GM19372 (cell line): ENCODE data around the gene SETD7.

Experiments
- ATAC-seq: cut with Tn5 transposase; IDR thresholded peaks from one replicate; pipeline ENCODE4 v1.9.1; 2021; ENCODE audit warnings: mild to moderate bottlenecking, low read depth, moderate library complexity; ENCODE audit not compliant: unreplicated experiment

The SETD7 gene

DNA sequence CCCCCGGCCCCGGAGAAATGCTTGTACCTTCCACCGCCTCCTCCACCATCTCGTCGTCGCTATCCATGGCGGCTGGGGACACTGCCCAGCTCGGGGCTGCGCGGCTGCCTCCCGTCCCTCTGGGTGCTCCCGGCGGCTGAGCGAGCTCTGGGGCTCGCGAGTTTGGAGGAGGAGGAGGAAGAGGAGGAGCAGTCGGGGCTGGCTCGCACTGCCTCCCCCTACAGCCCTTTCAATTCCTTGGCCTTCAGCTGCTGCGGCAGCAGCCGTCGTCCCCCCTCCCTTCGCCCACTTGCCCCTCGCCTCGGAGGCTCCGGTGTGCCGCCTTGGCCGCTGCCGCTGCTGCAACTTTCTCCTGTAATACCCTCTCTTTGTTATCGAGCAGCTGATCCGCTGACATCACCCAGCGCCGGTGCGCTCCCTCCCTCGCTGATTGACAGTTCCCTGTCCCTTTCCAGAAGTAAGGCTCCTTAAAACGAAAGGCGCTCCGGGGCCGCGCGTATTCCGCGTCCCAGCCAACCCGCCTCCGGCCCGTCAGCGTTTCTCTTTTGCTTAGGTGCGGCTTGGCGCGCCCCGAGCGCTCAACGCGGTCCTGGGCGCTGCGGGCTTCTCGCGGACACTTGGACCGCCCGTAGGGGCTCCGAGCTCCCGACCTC, at the start of gene SETD7:
TSS of gene SETD7 (minus strand) at position 149 of the 653 bp plus-strand sequence. CDS start at position 67, 82 bp downstream.
- ATAC-seq, result peak; percentile 30

DNA sequence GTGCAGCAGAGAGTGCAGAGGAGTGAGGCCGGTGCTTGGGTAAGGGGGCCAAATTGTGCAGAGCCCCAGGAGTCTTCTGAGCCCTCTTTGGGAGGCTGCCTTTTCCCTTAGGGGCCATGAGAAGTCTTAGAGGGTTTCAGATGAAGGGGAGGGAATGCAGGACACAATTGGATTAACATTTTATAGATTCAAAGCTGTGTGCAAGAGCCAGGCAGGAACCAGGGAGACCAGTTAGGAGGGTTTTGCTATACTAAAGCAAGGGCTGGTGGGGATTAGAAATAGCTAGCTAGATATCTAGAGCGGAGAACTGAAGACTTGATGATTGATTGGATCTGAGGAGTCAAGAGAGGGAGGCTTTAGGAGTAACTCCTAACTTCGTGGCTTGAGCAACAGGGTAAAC, 49.5 kb upstream of the SETD7 start:
- ATAC-seq, result no peak

- no peak for ATAC-seq
Measured at GRCh38 chr4:139603576-139604410, 47.8 kb upstream of the SETD7 start.

GRCh38 chr4:139602776-139603360, 46.8 kb upstream of the SETD7 start:
- no peak for ATAC-seq

DNA sequence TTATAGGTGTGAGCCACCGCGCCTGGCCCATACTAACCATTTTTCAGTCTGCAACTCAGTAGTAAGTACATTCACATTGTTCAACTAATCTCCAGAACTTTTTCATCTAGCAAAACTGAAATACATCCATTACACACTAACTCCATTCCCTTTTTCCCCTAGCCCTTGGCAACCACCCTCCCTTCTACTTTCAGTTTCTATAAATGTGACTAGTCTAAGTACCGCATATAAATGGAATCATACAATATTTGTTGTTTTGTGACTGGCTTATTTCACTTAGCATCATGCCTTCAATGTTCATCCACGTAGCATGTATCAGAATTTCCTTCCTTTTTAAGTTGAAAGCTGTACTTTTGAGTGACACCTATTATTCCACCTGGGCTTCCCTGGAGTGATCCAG, 44.6 kb upstream of the SETD7 start:
- no peak for ATAC-seq

GRCh38 chr4:139599594-139600374, 43.8 kb upstream of the SETD7 start:
- ATAC-seq, result no peak

- ATAC-seq, result no peak
Measured at GRCh38 chr4:139599076-139599475, 43.1 kb upstream of the SETD7 start.

- ATAC-seq, result no peak
Measured at GRCh38 chr4:139596684-139597279, 40.8 kb upstream of the SETD7 start.

GRCh38 chr4:139596034-139596683, 40.1 kb upstream of the SETD7 start:
- ATAC-seq, result no peak

- no peak for ATAC-seq
Measured at GRCh38 chr4:139594591-139595185, 38.7 kb upstream of the SETD7 start.

- ATAC-seq, result no peak
Measured at GRCh38 chr4:139593091-139593564, 37.1 kb upstream of the SETD7 start.

DNA sequence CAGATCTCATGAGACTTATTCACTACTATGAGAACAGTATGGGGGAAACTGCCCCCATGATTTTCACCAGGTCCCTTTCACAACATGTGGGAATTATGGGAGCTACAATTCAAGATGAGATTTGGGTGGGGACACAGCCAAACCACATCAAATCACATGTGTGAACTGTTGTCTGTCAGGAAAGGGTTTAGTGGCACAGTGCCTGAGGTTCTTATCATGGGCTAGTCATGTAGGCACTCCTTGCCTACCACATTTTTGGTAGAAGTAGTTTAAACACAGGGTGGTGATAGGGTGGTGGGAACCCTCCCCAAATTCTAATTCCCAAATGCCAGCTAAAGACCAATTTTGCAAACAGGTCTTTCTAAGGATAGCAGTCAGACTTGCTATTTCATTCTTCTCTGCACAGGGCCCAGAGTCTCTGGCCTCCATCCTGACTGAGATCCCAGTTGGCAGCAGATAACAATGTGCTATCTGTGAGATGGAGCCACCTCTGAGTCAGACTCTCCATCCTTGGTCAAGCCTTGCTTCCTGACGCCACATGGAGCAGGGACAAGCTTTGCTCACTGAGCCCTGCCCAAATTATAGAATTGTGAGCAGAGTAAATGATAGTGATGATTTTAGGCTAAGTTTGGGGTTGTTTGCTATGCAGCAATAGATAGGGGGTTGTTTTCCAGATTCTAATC, 33.5 kb upstream of the SETD7 start:
- no peak for ATAC-seq

DNA sequence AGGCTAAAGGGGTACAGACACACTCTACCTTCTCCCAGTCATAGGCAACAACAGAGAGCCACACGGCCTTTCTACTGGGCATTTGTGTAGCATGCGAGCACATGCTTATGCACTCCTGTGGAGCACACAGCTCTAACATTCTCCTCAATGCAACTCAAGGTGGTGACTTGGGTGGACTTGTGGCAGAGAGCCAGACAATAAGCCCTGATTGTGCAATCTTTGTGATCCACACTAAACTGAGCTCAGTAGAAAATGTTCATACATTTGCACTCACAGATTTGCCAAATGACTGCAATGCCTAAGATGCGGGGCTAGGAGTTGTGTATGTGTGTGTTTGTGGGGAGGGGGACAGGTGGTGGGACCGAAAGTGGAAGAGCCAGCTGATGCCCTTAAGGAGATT, 31.4 kb upstream of the SETD7 start:
- ATAC-seq, result no peak

DNA sequence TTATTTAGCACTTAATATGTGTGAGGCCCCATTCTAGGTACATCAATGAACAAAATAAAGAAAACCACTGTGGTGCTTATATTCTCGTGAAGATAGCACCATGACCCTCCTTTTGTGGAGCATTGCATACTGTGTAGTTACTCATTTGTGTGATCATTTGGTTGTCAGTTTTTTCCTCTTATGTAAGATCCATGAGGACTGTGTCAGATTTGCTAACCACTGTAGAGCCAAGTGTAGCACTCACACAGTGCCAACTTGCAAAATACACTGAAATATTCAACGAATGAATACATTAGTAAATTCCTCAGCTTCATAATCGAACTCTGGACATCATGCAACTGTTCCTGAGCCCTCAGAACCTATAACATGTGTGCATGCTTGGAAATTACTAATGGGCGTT, 29.5 kb upstream of the SETD7 start:
- ATAC-seq, result no peak

GRCh38 chr4:139584784-139585183, 28.8 kb upstream of the SETD7 start:
- no peak for ATAC-seq

DNA sequence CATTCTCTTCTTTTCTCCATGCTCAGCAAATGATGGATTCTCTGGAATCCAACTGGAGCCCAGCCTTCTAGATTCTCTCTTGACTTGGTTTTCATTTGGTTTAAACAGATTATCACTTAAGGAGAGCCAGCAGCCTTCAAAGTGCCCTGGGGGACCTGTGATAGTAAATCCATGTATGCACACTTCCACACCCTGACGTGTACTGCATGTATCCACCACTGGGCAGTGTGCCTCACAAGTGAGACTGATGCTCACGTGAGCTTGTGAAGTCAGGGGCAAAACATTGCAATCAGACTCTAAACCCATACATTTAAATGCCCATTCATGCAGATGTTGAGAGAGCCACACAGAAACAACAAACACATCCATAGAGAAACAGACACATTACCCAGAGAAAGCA, 28.0 kb upstream of the SETD7 start:
- no peak for ATAC-seq

DNA sequence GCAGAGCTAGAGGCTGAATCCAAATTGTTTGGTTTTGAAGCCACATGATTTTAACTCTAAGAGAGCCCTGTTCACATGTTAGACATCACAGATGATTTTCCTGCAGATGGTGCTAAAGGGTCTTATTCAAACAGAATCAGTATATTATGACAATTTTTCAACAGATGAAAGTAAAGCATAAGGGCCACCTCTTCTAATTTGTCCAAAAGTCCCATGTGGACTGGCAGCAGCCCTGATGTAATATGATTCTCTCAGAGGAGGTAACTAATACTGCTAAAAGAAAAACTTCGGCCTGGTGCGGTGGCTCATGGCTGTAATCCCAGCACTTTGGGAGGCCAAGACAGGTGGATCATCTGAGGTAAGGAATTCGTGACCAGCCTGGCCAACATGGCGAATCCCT, 26.0 kb upstream of the SETD7 start:
- ATAC-seq, result no peak

DNA sequence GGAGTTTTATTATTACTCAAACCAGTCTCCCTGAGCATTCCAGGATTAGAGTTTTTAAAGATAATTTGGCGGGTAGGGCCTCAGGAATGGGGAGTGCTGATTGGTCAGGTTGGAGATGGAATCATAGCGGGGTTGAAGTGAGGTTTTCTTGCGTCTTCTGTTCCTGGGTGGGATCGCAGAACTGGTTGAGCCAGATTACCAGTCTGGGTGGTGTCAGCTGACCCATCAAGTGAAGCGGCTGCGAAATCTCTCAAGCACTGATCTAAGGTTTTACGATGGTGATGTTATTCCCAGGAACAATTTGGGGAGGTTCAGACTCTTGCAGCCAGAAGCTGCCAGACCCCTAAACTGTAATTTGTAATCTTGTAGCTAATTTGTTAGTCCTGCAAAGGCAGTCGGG, 25.1 kb upstream of the SETD7 start:
- no peak for ATAC-seq

GRCh38 chr4:139576219-139576618, 20.2 kb upstream of the SETD7 start:
- no peak for ATAC-seq
